Esophagus squamous epithelium (tissue), 5 donors: ENCODE results near the gene GTF2IRD2. TPM values are rescaled to one million over a fixed set of nuclear protein-coding genes. Genes with fewer than 3 reads are reported as not detected.
"Not testable (repeated sequence)": the region's sequence is repeated elsewhere in the genome, so short reads cannot be mapped to it uniquely, and the experiment has no call there.

Experiments
- DNase-seq: peaks from one replicate; lab custom pipeline; 2025; lab: John Stamatoyannopoulos, UW
- H3K27ac ChIP-seq, 4 donors: fragments of 200-600 bp; sonication (generic); one replicate each; pipeline ENCODE4 v1.5.1; 2016 to 2019; ENCODE audit warnings: mild to moderate bottlenecking in 1 of 4
- H3K27me3 ChIP-seq, 4 donors: fragments of 200-600 bp; sonication (generic); 1 replicate in 3 of 4; 2 replicates in 1 of 4; pipeline versions ENCODE4 v1.5.1 to v1.6.0; 2017 to 2021; ENCODE audit warnings: antibody characterized with exemption in 1 of 4
- H3K36me3 ChIP-seq, 3 donors: fragments of 200-600 bp; sonication (generic); one replicate each; pipeline ENCODE4 v1.5.1; 2016 to 2019
- H3K4me1 ChIP-seq, 3 donors: fragments of 200-600 bp; sonication (generic); one replicate each; pipeline ENCODE4 v1.5.1; 2017 to 2019
- H3K4me3 ChIP-seq, 4 donors: fragments of 200-600 bp; sonication (generic); 1 replicate in 3 of 4; 2 replicates in 1 of 4; pipeline ENCODE4 v1.5.1; 2016 to 2019; ENCODE audit warnings: mild to moderate bottlenecking in 2 of 4, moderate library complexity in 1 of 4
- H3K9me3 ChIP-seq, 3 donors: fragments of 200-600 bp; sonication (generic); one replicate each; pipeline ENCODE4 v1.5.1; 2016 to 2019
- WGBS, 2 donors: methylation state at CpG; one replicate each; pipeline ENCODE4 v1.1.5; 2018; 5-methylcytosine and 5-hydroxymethylcytosine counted together
- intact Hi-C: fragments of 100-400 bp; cut with DNase I; formaldehyde crosslinking; loops from one replicate; pipeline ENCODE4 v1.15.0; 2022
- total RNA-seq, 4 donors: library from RNA; depleted of rRNA; stranded (reverse); fragments of >200 nt; gene quantifications; one replicate each; pipeline ENCODE4 v1.1.0, GENCODE V29; 2016
- donor health status: DM: yes; HTN: yes; CAD: no.

Gene GTF2IRD2
- total RNA-seq, 4 donors from 2014 or later: 3.3 to 19.5 (median 6.4) TPM

- intact Hi-C loops: not testable (repeated sequence)
Observed at GRCh38 chr7:74773760-74774750, 77.3 kb downstream of the GTF2IRD2 start, which contains the start of gene NCF1. Gene NCF1 (plus strand): TSS chr7:74774011. CDS start chr7:74774032, 21 bp downstream.

GRCh38 chr7:74772093-74772492 is 79.3 kb downstream of the GTF2IRD2 start:
- H3K4me1 ChIP-seq, H3K27me3 ChIP-seq, H3K27ac ChIP-seq, DNase-seq, intact Hi-C loops, H3K36me3 ChIP-seq, H3K4me3 ChIP-seq, H3K9me3 ChIP-seq: not testable (repeated sequence)
- WGBS, 2 donors: no CpG with 5 or more reads among the region's 6 CpGs

More at GRCh38 chr7:74773760-74774750, 77.3 kb downstream of the GTF2IRD2 start, which contains the start of gene NCF1:
- not testable (repeated sequence) for H3K36me3 ChIP-seq, H3K9me3 ChIP-seq, H3K4me1 ChIP-seq, H3K4me3 ChIP-seq, H3K27ac ChIP-seq, DNase-seq, H3K27me3 ChIP-seq
- WGBS, 2 donors: no CpG with 5 or more reads among the region's 21 CpGs

GRCh38 chr7:74770062-74770461 is 81.3 kb downstream of the GTF2IRD2 start:
- no CpG with 5 or more reads among the region's 7 CpGs for WGBS, 2 donors
- not testable (repeated sequence) for DNase-seq

GRCh38 chr7:74766991-74767390 is 84.4 kb downstream of the GTF2IRD2 start:
- intact Hi-C loops, H3K9me3 ChIP-seq, H3K4me3 ChIP-seq, H3K4me1 ChIP-seq, DNase-seq, H3K27ac ChIP-seq, H3K36me3 ChIP-seq, H3K27me3 ChIP-seq: not testable (repeated sequence)
- no CpG with 5 or more reads among the region's 10 CpGs for WGBS, 2 donors

More at GRCh38 chr7:74770062-74770461, 81.3 kb downstream of the GTF2IRD2 start:
- H3K4me1 ChIP-seq, H3K9me3 ChIP-seq, H3K36me3 ChIP-seq, H3K27ac ChIP-seq, H3K4me3 ChIP-seq, H3K27me3 ChIP-seq, intact Hi-C loops: not testable (repeated sequence)

- H3K27me3 ChIP-seq, H3K4me1 ChIP-seq, DNase-seq: not testable (repeated sequence)
Observed at GRCh38 chr7:74766509-74766908, 84.9 kb downstream of the GTF2IRD2 start.

GRCh38 chr7:74765205-74765918 is 86.0 kb downstream of the GTF2IRD2 start:
- H3K36me3 ChIP-seq, intact Hi-C loops, H3K9me3 ChIP-seq, H3K27me3 ChIP-seq, H3K27ac ChIP-seq, H3K4me1 ChIP-seq, DNase-seq, H3K4me3 ChIP-seq: not testable (repeated sequence)
- no CpG with 5 or more reads among the region's 17 CpGs for WGBS, 2 donors

More at GRCh38 chr7:74766509-74766908, 84.9 kb downstream of the GTF2IRD2 start:
- H3K36me3 ChIP-seq, H3K27ac ChIP-seq, intact Hi-C loops, H3K4me3 ChIP-seq, H3K9me3 ChIP-seq: not testable (repeated sequence)
- no CpG with 5 or more reads among the region's 7 CpGs for WGBS, 2 donors

- DNase-seq, H3K27me3 ChIP-seq, intact Hi-C loops, H3K36me3 ChIP-seq, H3K4me3 ChIP-seq, H3K4me1 ChIP-seq, H3K9me3 ChIP-seq: not testable (repeated sequence)
- peak overlapping the region in 3 of 4 donors; percentile 54 to 57 (median 56) for H3K27ac ChIP-seq
- WGBS, 2 donors: no CpG with 5 or more reads among the region's 3 CpGs
Observed at GRCh38 chr7:74758982-74759381, 92.4 kb downstream of the GTF2IRD2 start.

- no CpG with 5 or more reads among the region's 7 CpGs for WGBS, 2 donors
- not testable (repeated sequence) for DNase-seq
Observed at GRCh38 chr7:74758268-74758667, 93.1 kb downstream of the GTF2IRD2 start.

GRCh38 chr7:74756673-74757072 is 94.7 kb downstream of the GTF2IRD2 start:
- DNase-seq, H3K4me3 ChIP-seq, H3K27ac ChIP-seq, H3K4me1 ChIP-seq, H3K36me3 ChIP-seq, H3K9me3 ChIP-seq, intact Hi-C loops, H3K27me3 ChIP-seq: not testable (repeated sequence)
- WGBS, 2 donors: no CpG with 5 or more reads among the region's 5 CpGs

More at GRCh38 chr7:74758268-74758667, 93.1 kb downstream of the GTF2IRD2 start:
- intact Hi-C loops, H3K36me3 ChIP-seq, H3K27me3 ChIP-seq, H3K9me3 ChIP-seq, H3K4me3 ChIP-seq, H3K27ac ChIP-seq, H3K4me1 ChIP-seq: not testable (repeated sequence)

- no CpG with 5 or more reads among the region's 9 CpGs for WGBS, 2 donors
- H3K36me3 ChIP-seq, H3K4me1 ChIP-seq, DNase-seq, H3K27ac ChIP-seq, H3K27me3 ChIP-seq, H3K9me3 ChIP-seq, H3K4me3 ChIP-seq, intact Hi-C loops: not testable (repeated sequence)
Observed at GRCh38 chr7:74753921-74754482, 97.4 kb downstream of the GTF2IRD2 start.
